IMR-90 (cell line): Measurements from ENCODE around the gene USP32. TPM values are rescaled to one million over a fixed set of nuclear protein-coding genes. Genes with fewer than 3 reads are reported as not detected.

Source experiments
- ATAC-seq: fragments of 200-7000 bp; cut with Tn5 transposase; 2 replicates; pipeline ENCODE4 v1.9.1; 2020; ENCODE audit warnings: low read depth, mild to moderate bottlenecking, moderate library complexity
- BruUV-seq: library from RNA; stranded (reverse); fragments of 400-500 nt; replicated peaks from 2 replicates; lab custom pipeline; 2021; lab: Mats Ljungman, UMichigan
- CTCF ChIA-PET: fragments of 300-600 bp; formaldehyde crosslinking; extraction: SDS; loops from one replicate; lab custom pipeline; 2021; ENCODE audit warnings: antibody characterized with exemption; lab: Yijun Ruan, JAX
- POLR2A ChIA-PET: fragments of 300-600 bp; sonication (Branson Sonifier 250); formaldehyde crosslinking; loops from one replicate; lab custom pipeline; 2022; ENCODE audit warnings: antibody characterized with exemption; ENCODE audit not compliant: unreplicated experiment; lab: Charles Lee
- DNase-seq: peaks from one replicate; pipeline ENCODE4 v3.0.0; 2013
- H2AFZ ChIP-seq: replicated peaks from 2 replicates; pipeline ENCODE3; 2013; ENCODE audit warnings: low read length, mild to moderate bottlenecking; ENCODE audit not compliant: poor library complexity
- H2AK5ac ChIP-seq: 2 replicates; pipeline ENCODE4 v1.6.1; 2013; ENCODE audit warnings: low read depth, low read length, inconsistent platforms
- H2AK9ac ChIP-seq: replicated peaks from 2 replicates; pipeline ENCODE3; 2013; ENCODE audit warnings: mild to moderate bottlenecking, low read depth, low read length, moderate library complexity; ENCODE audit not compliant: poor library complexity
- H2BK120ac ChIP-seq: 2 replicates; pipeline ENCODE4 v1.6.1; 2013; ENCODE audit warnings: low read depth, low read length, inconsistent platforms
- H2BK15ac ChIP-seq: 3 replicates; pipeline ENCODE4 v1.6.1; 2013; ENCODE audit warnings: low read depth, low read length, inconsistent platforms
- H2BK20ac ChIP-seq: 2 replicates; pipeline ENCODE4 v1.6.1; 2013; ENCODE audit warnings: low read depth, mild to moderate bottlenecking, inconsistent platforms, low read length, moderate library complexity
- H2BK5ac ChIP-seq: 2 replicates; pipeline ENCODE4 v1.6.1; 2013; ENCODE audit warnings: mild to moderate bottlenecking, low read depth, low read length, inconsistent platforms; ENCODE audit not compliant: poor library complexity, severe bottlenecking
- H3K14ac ChIP-seq: replicated peaks from 2 replicates; pipeline ENCODE4 v1.6.1; 2013; ENCODE audit warnings: low read depth, low read length, inconsistent platforms
- H3K18ac ChIP-seq: 2 replicates; pipeline ENCODE4 v1.6.1; 2013; ENCODE audit warnings: low read depth, low read length, control low read depth
- H3K23ac ChIP-seq: 2 replicates; pipeline ENCODE4 v1.6.1; 2013; ENCODE audit warnings: low read depth, low read length, inconsistent platforms
- H3K27ac ChIP-seq: 2 replicates; pipeline ENCODE4 v1.5.1; 2013; ENCODE audit warnings: mild to moderate bottlenecking, control low read depth, low read length; ENCODE audit not compliant: insufficient read depth
- H3K27me3 ChIP-seq: 2 replicates; pipeline ENCODE4 v1.6.1; 2013; ENCODE audit warnings: low read length; ENCODE audit not compliant: control insufficient read depth, insufficient read depth
- H3K36me3 ChIP-seq: 2 replicates; pipeline ENCODE4 v1.6.1; 2013; ENCODE audit warnings: low read length, mixed read lengths; ENCODE audit not compliant: control insufficient read depth, insufficient read depth
- H3K4ac ChIP-seq: 2 replicates; pipeline ENCODE4 v1.6.1; 2013; ENCODE audit warnings: low read depth, low read length, inconsistent platforms
- H3K4me1 ChIP-seq: 2 replicates; pipeline ENCODE4 v1.6.1; 2013; ENCODE audit warnings: low read length, mixed read lengths; ENCODE audit not compliant: control insufficient read depth, insufficient read depth
- H3K4me2 ChIP-seq: 2 replicates; pipeline ENCODE4 v1.6.1; 2013; ENCODE audit warnings: low read depth, mild to moderate bottlenecking, control low read depth, low read length, moderate library complexity
- H3K4me3 ChIP-seq: 2 replicates; pipeline ENCODE4 v1.5.1; 2013; ENCODE audit warnings: low read depth, mild to moderate bottlenecking, control low read depth, low read length, moderate library complexity; ENCODE audit not compliant: insufficient read depth
- H3K56ac ChIP-seq: 2 replicates; pipeline ENCODE4 v1.6.1; 2013; ENCODE audit warnings: low read length, inconsistent platforms; ENCODE audit not compliant: insufficient read depth; ENCODE audit errors: extremely low read depth
- H3K79me1 ChIP-seq, 2 experiments: 2 replicates each; pipeline ENCODE4 v1.6.1; 2013; ENCODE audit warnings: low read length in 2 of 2, inconsistent platforms in 1 of 2, low read depth in 1 of 2
- H3K9ac ChIP-seq: 2 replicates; pipeline ENCODE4 v1.6.1; 2013; ENCODE audit warnings: low read depth, low read length, control low read depth
- H3K9me1 ChIP-seq: 2 replicates; pipeline ENCODE4 v1.6.1; 2013; ENCODE audit warnings: low read length, inconsistent platforms; ENCODE audit not compliant: insufficient read depth
- H3K9me3 ChIP-seq: 2 replicates; pipeline ENCODE4 v1.6.1; 2013; ENCODE audit warnings: low read length; ENCODE audit not compliant: control insufficient read depth, insufficient read depth
- H4K20me1 ChIP-seq: 2 replicates; pipeline ENCODE4 v1.6.1; 2013; ENCODE audit warnings: low read length, inconsistent platforms; ENCODE audit not compliant: insufficient read depth
- H4K5ac ChIP-seq: 2 replicates; pipeline ENCODE4 v1.6.1; 2013; ENCODE audit warnings: mild to moderate bottlenecking, low read depth, low read length, control low read depth
- H4K8ac ChIP-seq, 2 experiments: 2 replicates each; pipeline ENCODE4 v1.6.1; 2013; ENCODE audit warnings: low read depth in 2 of 2, low read length in 2 of 2, control low read depth in 1 of 2, inconsistent platforms in 1 of 2
- H4K91ac ChIP-seq: 2 replicates; pipeline ENCODE4 v1.6.1; 2013; ENCODE audit warnings: low read depth, low read length, inconsistent platforms; ENCODE audit not compliant: insufficient read depth
- BHLHE40 ChIP-seq: fragments of 150-350 bp; IDR thresholded peaks from 2 replicates; pipeline ENCODE4 v1.6.1; 2016; ENCODE audit warnings: mild to moderate bottlenecking, low read depth, low read length
- CEBPB ChIP-seq: IDR thresholded peaks from 2 replicates; pipeline ENCODE4 v1.6.1; 2012; ENCODE audit warnings: low read depth, low read length, improper control_type of control experiment
- CHD1 ChIP-seq: IDR thresholded peaks from 2 replicates; pipeline ENCODE4 v1.6.1; 2012; ENCODE audit warnings: low read depth, low read length, improper control_type of control experiment
- FOS ChIP-seq: fragments of 150-350 bp; IDR thresholded peaks from 2 replicates; pipeline ENCODE4 v1.6.1; 2016; ENCODE audit warnings: low read depth, low read length
- MAFK ChIP-seq: IDR thresholded peaks from 2 replicates; pipeline ENCODE4 v1.6.1; 2012; ENCODE audit warnings: low read depth, low read length, improper control_type of control experiment
- MAZ ChIP-seq: IDR thresholded peaks from 2 replicates; pipeline ENCODE4 v1.6.1; 2012; ENCODE audit warnings: low read depth, mild to moderate bottlenecking, low read length, improper control_type of control experiment, moderate library complexity, borderline replicate concordance
- MXI1 ChIP-seq: IDR thresholded peaks from 2 replicates; pipeline ENCODE4 v1.6.1; 2012; ENCODE audit warnings: low read depth, mild to moderate bottlenecking, low read length, moderate library complexity, borderline replicate concordance
- NFE2L2 ChIP-seq: fragments of 150-350 bp; IDR thresholded peaks from 2 replicates; pipeline ENCODE4 v1.6.1; 2016; ENCODE audit warnings: low read depth, mild to moderate bottlenecking, low read length
- POLR2A ChIP-seq: IDR thresholded peaks from 2 replicates; pipeline ENCODE4 v1.6.1; 2012; ENCODE audit warnings: mild to moderate bottlenecking, low read depth, low read length
- RAD21 ChIP-seq: IDR thresholded peaks from 2 replicates; pipeline ENCODE4 v1.6.1; 2012; ENCODE audit warnings: low read length, improper control_type of control experiment
- RCOR1 ChIP-seq: IDR thresholded peaks from 2 replicates; pipeline ENCODE4 v1.6.1; 2012; ENCODE audit warnings: mild to moderate bottlenecking, low read length, improper control_type of control experiment; ENCODE audit not compliant: insufficient replicate concordance
- RFX5 ChIP-seq: IDR thresholded peaks from 2 replicates; pipeline ENCODE4 v1.8.0; 2012; ENCODE audit warnings: low read depth, mild to moderate bottlenecking, low read length, moderate library complexity
- SMC3 ChIP-seq: fragments of 150-350 bp; IDR thresholded peaks from 2 replicates; pipeline ENCODE4 v1.6.1; 2016; ENCODE audit warnings: low read depth, mild to moderate bottlenecking, antibody characterized with exemption, low read length, moderate library complexity
- USF2 ChIP-seq: fragments of 150-350 bp; IDR thresholded peaks from 2 replicates; pipeline ENCODE4 v1.6.1; 2017; ENCODE audit warnings: mild to moderate bottlenecking, antibody characterized with exemption, low read length, low read depth
- dilution Hi-C: fragments of 300-500 bp; cut with HindIII; formaldehyde crosslinking; loops from one replicate; pipeline ENCODE4 v1.14.3; 2018; ENCODE audit warnings: low sequenced_read_pairs; ENCODE audit not compliant: unreplicated experiment
- in situ Hi-C: fragments of 300-500 bp; cut with MboI; formaldehyde crosslinking; loops from 3 replicates; pipeline ENCODE4 v1.14.3; 2019; ENCODE audit warnings: low sequenced_read_pairs, inconsistent platforms, mixed read lengths
- intact Hi-C: fragments of 100-400 bp; cut with micrococcal nuclease; formaldehyde crosslinking; loops from 2 replicates; pipeline ENCODE4 v1.10.0; 2022
- polyA plus RNA-seq, 3 experiments: library from polyadenylated mRNA; depleted of rRNA; stranded (reverse); fragments of >200 nt; gene quantifications; 2 replicates each; pipeline ENCODE4 v1.2.3, GENCODE V29; 2012; ENCODE audit warnings: low replicate concordance in 1 of 3
- total RNA-seq: library from RNA; depleted of rRNA; stranded (reverse); fragments of >200 nt; gene quantifications from 2 replicates; pipeline ENCODE4 v1.2.3, GENCODE V29; 2012
- TF ChIP-seq, protein P1 (sequence below): fragments of 150-350 bp; IDR thresholded peaks from 2 replicates; pipeline ENCODE4 v1.6.1; 2016; ENCODE audit warnings: low read depth, mild to moderate bottlenecking, low read length, moderate library complexity, borderline replicate concordance
- TF ChIP-seq, protein P2 (sequence below): conservative IDR thresholded peaks from 2 replicates; pipeline ENCODE4 v1.5.1; 2012; ENCODE audit warnings: mild to moderate bottlenecking, low read depth, low read length, improper control_type of control experiment

USP32 gene
- total and polyA plus RNA-seq, 2 of the 4 experiments (the other 2 are of a cell fraction) = 16.8 to 46.8 TPM

DNA sequence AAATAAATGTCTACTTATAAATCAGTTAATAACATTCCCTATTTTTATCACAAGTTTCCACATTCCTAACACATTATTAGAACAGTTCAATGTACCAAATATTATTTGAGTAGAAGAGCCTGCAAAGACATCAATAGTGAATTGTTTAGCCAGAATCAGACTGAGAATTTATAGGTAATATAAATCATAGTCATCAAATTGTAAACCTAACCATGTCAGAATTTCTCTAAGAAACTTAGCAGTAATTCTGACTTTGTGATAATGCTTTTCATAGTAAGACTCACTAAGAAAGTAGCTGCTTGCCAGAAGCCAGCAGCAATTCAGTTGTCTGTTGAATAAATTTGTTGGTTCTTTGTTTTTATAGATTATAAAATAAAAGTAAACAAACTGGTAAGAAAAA lies 111.3 kb downstream of the USP32 start:
- Histone ChIP-seq H4K91ac (no peak overlapping the region), H4K20me1 (peaks cover under 1% of the 10 kb centered on the region; the same call in 1 of the 2 replicates), H2BK15ac (no peak overlapping the region), H3K27ac (no peak overlapping the region), H2BK5ac (no peak overlapping the region), H4K5ac (no peak overlapping the region), H2BK20ac (no peak overlapping the region), H3K4ac (no peak overlapping the region), H3K27me3 (no peaks in the 10 kb centered on the region), H2AFZ (no peak overlapping the region), H3K23ac (no peak overlapping the region), H3K36me3 (peaks cover under 1% of the 10 kb centered on the region; the same call in 1 of the 2 replicates), H3K18ac (no peak overlapping the region), H2AK5ac (no peak overlapping the region), H3K9me1 (no peaks in the 10 kb centered on the region; the same call in 1 of the 2 replicates), H3K4me1 (no peaks in the 10 kb centered on the region), H3K14ac (no peak overlapping the region), H3K56ac (no peak overlapping the region), H4K8ac (no peak overlapping the region), H2AK9ac (no peak overlapping the region), H3K9me3 (no peaks in the 10 kb centered on the region), H3K9ac (no peak overlapping the region), H3K4me3 (no peak overlapping the region), H3K4me2 (no peak overlapping the region), H2BK120ac (no peak overlapping the region), H3K79me1 (peaks cover 11 to 31% of the 10 kb centered on the region in 2 experiments; a peak in 3 of 4 replicates)
- ATAC-seq = no peak
- intact Hi-C loops (no loop called here), in situ Hi-C loops (no loop called here), dilution Hi-C loops (no loop called here)
- ChIA-PET POLR2A (no interaction called here), CTCF (no interaction called here)
- DNase-seq = no peak
- TF ChIP-seq CEBPB (no peak), NFE2L2 (no peak), SMC3 (no peak), RFX5 (no peak), POLR2A (no peak), CHD1 (no peak), USF2 (no peak), MAFK (no peak), MAZ (no peak), RCOR1 (no peak), MXI1 (no peak), FOS (no peak), RAD21 (no peak), BHLHE40 (no peak)
- TF ChIP-seq, protein P1, sequence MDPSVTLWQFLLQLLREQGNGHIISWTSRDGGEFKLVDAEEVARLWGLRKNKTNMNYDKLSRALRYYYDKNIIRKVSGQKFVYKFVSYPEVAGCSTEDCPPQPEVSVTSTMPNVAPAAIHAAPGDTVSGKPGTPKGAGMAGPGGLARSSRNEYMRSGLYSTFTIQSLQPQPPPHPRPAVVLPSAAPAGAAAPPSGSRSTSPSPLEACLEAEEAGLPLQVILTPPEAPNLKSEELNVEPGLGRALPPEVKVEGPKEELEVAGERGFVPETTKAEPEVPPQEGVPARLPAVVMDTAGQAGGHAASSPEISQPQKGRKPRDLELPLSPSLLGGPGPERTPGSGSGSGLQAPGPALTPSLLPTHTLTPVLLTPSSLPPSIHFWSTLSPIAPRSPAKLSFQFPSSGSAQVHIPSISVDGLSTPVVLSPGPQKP = no peak
- TF ChIP-seq, protein P2, sequence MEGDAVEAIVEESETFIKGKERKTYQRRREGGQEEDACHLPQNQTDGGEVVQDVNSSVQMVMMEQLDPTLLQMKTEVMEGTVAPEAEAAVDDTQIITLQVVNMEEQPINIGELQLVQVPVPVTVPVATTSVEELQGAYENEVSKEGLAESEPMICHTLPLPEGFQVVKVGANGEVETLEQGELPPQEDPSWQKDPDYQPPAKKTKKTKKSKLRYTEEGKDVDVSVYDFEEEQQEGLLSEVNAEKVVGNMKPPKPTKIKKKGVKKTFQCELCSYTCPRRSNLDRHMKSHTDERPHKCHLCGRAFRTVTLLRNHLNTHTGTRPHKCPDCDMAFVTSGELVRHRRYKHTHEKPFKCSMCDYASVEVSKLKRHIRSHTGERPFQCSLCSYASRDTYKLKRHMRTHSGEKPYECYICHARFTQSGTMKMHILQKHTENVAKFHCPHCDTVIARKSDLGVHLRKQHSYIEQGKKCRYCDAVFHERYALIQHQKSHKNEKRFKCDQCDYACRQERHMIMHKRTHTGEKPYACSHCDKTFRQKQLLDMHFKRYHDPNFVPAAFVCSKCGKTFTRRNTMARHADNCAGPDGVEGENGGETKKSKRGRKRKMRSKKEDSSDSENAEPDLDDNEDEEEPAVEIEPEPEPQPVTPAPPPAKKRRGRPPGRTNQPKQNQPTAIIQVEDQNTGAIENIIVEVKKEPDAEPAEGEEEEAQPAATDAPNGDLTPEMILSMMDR = no peak
- no TSS peak for BruUV-seq
